Measurements from ENCODE around the gene NINJ2.
"Not testable (repeated sequence)": the region's sequence is repeated elsewhere in the genome, so short reads cannot be mapped to it uniquely, and the experiment has no call there.

Gene NINJ2, protein sequence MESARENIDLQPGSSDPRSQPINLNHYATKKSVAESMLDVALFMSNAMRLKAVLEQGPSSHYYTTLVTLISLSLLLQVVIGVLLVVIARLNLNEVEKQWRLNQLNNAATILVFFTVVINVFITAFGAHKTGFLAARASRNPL

DNA sequence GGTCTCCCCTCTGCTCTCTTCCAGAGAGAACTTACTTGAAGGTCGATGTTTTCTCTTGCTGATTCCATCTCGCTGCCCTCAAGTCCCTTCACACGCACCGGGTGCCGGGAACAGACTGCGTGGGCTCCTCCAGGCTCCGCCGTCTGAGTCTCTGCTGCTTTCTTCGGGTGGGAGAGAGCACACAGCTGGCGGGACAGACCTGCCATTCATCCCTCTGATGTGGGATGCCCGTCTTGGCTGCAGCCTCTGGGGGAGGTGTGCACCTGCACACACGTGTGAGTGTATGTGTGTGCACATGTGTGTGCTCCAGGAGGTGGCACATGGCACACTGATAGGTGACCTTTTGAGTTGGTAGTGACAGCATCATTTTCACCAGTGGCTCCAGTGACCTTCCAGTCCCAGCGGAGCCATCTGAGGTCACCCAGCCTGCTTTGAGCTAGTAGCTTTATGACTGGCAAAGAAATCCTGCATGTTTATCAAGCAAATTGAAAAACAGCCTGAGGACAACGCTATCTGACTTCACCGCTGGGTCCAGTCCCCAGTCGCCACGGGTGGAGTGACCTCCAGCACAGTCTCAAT lies at the start of gene NINJ2:
Gene NINJ2 (minus strand): TSS at position 153 of the 579 bp plus-strand sequence. CDS start 85 bp downstream, at position 68.
- in situ Hi-C loops (cut with HindIII; ENCODE audit: low sequenced_read_pairs): no loop called here

DNA sequence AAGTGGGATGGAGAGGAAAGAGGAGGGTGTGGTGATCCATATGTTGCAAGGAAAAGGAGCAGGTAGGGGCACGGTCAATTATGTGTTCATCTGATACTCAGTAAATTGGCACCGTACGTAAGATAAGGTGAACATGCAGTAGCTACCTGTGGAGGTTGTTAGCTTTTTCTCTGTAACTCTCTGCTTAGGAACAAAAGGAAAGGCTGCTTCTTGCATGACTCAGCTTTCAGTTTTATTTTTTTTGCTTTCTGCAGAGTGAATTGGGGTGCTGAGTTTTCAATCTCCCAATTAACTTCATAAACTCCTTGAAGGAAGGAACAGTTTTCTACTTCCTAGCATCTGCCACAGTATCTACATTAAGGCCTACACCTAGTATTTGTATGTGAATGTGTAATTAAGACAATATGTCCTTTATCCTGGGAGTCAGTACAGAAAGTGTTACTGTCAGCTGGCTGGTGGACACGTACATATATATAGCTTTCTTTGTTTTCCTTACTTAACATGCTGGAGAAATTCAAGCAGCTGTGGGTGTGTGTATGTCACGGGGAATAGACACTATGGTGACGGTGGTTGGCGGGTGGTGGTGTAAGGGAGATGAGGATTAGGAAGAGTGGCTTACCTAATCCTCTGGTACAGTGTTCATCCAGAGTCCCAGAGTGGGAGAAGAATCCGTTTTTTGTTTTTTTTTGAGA lies 49.1 kb upstream of the NINJ2 start:
- in situ Hi-C loops (cut with HindIII; ENCODE audit: low sequenced_read_pairs): no loop called here

DNA sequence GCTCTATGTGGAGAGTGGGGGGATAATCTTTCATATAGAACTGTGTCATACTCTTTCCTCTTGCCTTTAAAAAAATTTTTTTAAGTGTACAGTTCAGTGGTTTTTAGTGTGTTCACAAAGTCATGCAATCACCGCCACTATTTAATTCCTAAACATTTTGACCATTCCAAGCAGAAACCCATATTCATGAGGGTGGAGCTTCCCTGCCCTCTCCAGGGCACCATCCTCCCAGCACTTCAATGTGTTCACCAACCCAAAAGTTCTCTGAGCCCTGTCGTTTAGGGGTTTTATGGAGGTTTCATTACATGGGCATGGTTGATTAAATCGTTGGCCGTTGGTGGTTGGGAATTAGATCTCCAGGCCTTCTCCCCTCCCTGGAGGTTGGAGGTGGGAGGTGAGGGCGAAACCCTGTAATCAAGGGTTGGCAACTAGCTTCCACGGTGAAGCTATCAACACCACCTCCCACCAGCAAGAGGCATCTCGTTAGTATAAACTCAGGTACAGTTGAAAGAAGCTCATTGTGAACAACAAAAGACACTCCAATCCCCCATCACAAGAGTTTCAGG lies 46.3 kb upstream of the NINJ2 start:
- in situ Hi-C loops (cut with HindIII; ENCODE audit: low sequenced_read_pairs): no loop called here

DNA sequence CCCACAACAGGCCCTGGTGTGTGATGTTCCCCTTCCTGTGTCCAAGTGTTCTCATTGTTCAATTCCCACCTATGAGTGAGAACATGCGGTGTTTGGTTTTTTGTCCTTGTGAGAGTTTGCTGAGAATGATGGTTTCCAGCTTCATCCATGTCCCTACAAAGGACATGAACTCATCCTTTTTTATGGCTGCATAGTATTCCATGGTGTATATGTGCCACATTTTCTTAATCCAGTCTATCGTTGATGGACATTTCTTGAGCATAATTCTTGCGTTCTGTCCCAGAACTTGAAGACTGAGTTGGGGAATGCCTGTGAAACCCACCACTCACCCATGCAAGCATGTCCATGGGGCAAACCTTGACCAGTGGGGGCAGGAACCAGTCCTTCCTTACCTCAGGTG lies 44.8 kb upstream of the NINJ2 start:
- in situ Hi-C loops (cut with HindIII; ENCODE audit: low sequenced_read_pairs): not testable (repeated sequence)

DNA sequence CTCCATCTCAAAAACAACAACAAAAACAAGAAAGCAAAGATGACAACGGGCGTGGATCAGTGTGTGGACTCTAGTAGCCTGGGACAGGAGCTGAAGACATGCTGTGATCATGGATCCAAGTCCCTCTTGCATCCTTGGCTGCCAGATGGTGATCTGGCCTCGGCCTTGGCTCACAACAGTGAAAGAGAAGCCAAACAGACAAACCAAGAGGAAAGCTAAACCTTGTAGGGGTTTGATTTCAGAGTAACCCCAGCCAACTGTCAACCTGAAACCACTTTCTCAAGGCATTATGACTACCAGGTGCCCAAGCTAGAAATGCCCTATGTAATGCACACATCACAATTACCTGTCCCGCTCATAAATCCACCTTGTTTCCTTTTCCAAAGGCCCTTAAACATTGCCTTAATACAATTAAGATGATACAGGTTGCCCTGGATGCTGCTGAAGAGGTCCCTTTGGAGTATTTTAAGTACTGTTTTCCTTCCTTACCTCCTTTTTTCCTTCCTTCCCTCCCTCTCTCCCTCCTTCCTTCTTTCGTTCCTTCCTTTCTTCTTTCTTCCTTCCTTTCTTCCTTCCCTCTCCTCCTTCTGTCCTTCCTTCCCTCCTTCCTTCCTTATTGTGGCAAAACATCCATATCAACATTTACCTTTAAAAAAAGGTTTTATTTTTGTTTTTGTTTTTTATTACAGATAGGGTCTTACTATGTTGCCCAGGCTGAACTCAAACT lies 41.4 kb upstream of the NINJ2 start:
- in situ Hi-C loops (cut with HindIII; ENCODE audit: low sequenced_read_pairs): no loop called here

DNA sequence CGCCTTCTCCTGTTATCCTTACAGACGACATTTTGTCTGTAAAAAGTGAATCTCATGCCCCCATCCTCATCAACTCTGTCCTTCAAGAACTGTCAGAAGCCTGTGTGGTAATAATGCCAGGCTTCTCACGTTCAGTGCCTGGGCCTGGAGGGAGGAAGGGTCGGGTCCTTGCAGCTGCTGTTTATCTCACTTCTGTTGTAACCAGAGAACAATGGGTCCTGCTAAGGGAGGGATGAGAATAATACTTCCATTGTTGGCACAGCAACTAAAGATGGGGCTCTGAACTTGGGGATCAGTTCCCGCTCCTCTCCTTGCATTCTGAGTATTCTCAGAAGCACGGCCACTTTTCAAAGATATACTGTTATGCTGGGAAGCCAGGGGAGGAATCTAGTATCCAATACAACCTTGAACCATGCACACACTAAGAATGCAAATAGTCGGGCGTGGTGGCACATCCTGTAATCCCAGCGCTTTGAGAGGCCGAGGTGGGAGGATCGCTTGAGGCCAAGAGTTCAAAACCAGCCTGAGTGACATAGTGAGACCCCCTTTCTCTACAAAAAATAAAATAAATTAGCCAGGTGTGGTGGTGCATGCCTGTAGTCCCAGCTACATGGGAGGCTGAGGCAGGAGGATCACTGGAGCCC lies 38.8 kb upstream of the NINJ2 start:
- in situ Hi-C loops (cut with HindIII; ENCODE audit: low sequenced_read_pairs): no loop called here

DNA sequence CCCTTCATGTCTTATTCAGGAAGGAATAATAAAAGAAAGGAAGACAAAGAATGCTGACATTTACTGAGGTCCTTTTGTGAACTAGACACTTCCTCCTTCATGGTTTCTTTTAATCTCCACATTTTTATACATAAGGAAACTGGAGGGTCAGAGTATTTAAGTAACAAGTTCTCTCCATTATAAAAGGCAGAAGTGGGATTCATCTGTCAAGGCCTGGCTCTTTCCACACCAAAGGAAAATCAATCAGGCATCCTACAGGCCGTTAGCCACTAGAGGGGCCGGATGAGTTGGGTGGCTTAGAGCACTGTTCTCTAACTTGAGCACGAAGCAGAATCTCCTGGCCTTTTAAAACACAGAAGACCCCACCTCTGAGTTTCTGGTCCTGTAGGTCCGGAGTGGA lies 36.8 kb upstream of the NINJ2 start:
- in situ Hi-C loops (cut with HindIII; ENCODE audit: low sequenced_read_pairs): no loop called here

DNA sequence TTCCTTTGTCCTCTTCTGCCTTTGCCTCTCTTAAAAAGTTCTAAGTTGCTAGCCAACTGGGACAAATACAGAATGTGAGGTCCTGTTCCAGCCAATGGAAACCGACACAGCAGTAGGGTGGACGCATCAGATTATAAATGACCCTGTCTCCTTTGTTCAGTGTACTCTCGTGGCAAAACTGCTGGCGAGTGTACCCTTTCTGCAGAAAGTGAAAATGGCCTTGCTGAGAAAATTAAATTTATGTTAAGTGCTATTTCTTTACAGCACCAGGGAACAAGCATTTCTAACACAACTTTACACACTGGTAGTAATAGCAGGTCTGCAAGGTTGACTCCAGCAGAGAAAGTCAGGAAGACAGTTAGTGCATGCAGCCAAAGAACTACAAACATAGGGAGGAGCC lies 35.0 kb upstream of the NINJ2 start:
- in situ Hi-C loops (cut with HindIII; ENCODE audit: low sequenced_read_pairs): not testable (repeated sequence)

DNA sequence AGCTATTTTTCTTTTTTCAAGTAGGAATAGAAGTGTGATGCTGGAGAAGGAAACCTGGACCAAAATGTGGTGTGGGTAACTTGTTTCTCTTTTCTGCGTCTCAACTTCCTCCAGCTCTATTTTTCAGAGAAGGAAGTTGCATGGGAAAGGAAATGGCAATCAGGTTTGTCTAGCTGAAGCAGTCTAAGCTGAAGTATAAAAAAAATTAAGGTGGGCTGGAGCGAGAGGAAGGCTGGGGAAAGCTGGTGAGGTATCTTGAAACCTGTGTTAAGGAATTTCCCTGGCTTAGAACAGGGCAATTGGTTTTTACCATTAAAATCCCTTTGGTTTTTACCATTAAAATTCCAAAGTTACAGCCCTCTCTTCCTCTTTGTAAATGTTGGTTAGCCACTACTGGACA lies 34.2 kb upstream of the NINJ2 start:
- in situ Hi-C loops (cut with HindIII; ENCODE audit: low sequenced_read_pairs): no loop called here

DNA sequence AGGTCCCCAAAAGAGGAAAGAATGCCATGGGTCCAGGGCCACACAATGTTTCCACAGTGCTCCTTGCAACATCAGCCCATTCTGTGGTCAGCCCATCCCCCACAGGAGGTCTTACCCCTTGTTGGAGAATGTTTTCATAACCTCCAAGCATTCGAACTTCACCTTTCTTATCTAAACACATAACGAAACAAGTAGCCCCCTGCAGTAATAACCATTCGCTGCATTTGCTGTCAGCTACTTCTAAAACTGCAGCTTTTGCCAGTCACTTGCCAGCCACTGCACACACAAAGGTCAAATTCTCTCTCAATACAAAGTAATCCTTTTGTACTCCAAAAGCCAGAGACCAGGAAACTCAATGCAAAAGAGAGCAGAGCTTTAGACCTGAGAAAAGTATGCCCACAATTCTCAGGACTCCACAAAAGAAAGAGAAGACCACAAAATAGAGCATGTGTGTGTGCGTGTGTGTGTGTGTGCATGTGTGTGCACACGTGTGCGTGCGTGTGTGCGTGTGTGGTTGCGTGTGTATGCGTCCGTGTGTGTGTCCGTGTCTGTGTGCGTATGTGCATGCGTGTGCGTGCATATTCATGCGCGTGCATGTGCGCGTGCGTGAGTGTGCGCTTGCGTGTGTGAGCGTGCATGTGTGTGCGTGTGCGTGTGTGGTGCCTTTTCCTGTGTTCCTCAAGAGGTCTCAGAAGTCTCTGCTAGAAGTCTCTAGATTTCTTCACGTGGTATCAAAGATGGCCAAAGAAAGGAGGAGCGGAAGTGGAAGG lies 31.7 kb upstream of the NINJ2 start:
- in situ Hi-C loops (cut with HindIII; ENCODE audit: low sequenced_read_pairs): no loop called here

DNA sequence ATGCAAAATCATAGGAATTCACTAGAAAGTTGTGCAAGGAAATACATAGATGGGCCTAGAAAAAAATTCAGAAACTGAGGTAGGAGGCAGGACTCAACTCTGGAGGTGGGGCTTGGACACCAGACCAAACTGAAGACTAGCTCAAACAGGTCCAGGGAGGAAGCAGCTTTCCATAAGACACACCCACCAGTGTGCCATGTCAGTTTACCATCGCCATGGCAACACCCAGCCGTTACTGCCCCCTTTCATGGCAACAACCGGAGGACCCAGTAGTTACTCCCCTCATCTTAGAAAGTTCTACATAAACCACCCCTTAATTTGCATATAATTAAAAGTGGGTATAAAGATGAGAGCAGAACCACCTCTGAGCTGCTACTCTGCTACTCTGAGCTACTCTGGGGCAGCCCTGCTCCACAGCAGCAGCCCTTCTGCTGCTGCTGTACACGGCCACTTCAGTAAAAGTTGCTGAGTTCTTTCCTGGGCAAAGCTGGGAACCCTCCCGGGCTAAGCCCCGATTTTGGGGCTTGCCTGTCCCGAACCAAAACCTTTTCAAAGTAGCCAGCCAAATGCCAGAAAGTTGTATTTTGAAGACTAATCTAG lies 30.8 kb upstream of the NINJ2 start:
- in situ Hi-C loops (cut with HindIII; ENCODE audit: low sequenced_read_pairs): no loop called here

DNA sequence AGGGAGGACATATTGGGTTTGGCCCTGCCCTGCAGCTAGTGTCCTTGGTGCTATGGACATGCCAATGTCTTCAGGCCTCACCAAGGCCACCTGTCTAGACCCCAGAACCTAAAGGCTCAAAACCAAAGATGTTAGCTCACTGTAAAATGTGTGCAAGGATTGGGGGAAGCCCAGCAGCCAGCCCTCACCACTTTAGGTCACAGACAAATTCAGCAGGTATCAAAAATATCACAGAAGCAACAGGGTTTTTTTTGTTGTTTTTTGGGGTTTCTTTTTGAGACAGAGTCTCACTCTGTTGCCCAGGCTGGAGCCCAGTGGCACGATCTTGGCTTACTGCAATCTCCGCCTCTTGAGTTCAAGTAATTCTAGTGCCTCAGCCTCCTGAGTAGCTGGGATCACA lies 29.0 kb upstream of the NINJ2 start:
- in situ Hi-C loops (cut with HindIII; ENCODE audit: low sequenced_read_pairs): no loop called here

DNA sequence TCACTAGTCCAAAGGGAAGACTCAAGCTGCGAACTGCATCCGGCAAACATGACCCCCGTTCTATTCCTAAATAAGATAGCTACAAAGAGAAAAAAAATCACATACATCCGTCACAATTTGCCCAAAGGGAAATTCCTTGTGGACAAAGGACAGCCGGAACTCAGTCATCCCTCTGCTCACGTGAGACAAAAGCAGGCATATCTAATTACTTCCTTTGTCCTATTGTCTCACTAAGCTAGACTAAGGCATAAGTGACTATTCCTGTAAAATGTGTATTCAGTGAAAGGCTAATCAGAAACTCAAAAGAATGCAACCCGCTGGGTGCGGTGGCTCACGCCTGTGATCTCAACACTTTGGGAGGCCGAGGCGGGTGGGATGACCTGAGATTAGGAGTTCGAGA lies 27.2 kb upstream of the NINJ2 start:
- in situ Hi-C loops (cut with HindIII; ENCODE audit: low sequenced_read_pairs): no loop called here

DNA sequence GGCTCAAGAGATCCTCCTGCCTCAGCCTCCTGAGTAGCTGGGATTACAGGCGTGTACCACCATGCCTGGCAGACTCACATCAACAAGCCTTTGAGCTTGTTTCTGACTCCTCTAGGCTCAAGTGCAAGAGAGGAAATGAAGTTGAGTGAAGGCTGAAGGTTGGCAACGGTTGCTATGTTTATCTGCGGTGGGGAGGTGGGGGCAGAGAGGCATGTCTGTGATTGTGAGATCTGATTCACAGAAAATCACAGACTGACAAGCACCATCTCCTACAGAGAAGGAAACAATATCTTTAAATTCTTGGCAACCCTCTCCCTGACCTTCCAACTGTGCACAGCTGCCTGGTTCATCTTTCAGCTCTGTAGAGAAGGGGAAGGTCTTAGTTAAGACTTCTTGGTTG lies 22.1 kb upstream of the NINJ2 start:
- in situ Hi-C loops (cut with HindIII; ENCODE audit: low sequenced_read_pairs): no loop called here

DNA sequence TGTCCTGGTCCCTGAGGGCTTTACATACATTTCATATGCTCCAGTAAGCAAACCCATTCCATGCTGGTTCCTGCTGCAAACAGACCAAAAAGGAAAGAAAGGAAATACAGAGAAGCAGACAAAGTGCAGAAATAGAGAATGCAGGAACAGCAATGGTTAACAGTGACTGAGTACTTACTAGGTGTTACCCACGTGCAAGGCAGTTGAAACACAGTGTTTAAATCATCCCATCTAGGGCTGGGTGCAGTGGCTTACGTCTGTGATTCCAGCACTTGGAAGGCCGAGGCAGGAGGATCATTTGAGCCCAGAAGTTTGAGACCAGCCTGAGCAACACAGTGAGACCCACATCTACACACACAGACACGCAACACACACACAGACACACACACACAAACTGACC lies 21.2 kb upstream of the NINJ2 start:
- in situ Hi-C loops (cut with HindIII; ENCODE audit: low sequenced_read_pairs): no loop called here

DNA sequence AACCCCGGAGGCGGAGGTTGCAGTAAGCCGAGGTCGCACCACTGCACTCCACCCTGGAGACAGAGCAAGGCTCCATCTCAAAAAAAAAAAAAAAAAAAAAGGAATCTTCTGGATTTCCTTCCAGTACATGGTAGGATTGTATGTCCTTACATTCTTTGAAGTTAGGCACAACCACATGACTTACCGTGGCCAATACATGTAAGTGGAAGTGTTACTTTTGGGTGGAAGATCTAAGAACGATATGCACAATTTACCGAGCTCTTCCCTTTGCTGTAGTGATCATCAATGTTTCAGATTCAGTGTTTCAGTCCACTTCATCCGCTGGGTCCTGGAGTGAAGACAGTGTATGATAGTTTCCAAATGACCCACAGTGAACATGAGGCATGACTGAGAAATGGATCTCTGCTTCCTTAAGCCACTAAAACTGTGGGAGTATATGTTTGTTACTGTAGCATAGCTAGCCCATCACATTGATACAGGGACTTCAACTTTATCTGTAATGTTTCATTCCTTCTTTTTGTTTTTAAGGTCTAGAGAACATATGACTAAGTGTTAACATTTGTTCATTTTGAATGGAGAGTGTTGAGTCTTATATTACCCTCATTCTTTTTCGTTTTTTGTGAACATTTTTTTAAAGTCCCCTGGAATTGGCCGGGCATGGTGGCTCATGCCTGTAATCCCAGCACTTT lies 18.5 kb upstream of the NINJ2 start:
- in situ Hi-C loops (cut with HindIII; ENCODE audit: low sequenced_read_pairs): no loop called here

DNA sequence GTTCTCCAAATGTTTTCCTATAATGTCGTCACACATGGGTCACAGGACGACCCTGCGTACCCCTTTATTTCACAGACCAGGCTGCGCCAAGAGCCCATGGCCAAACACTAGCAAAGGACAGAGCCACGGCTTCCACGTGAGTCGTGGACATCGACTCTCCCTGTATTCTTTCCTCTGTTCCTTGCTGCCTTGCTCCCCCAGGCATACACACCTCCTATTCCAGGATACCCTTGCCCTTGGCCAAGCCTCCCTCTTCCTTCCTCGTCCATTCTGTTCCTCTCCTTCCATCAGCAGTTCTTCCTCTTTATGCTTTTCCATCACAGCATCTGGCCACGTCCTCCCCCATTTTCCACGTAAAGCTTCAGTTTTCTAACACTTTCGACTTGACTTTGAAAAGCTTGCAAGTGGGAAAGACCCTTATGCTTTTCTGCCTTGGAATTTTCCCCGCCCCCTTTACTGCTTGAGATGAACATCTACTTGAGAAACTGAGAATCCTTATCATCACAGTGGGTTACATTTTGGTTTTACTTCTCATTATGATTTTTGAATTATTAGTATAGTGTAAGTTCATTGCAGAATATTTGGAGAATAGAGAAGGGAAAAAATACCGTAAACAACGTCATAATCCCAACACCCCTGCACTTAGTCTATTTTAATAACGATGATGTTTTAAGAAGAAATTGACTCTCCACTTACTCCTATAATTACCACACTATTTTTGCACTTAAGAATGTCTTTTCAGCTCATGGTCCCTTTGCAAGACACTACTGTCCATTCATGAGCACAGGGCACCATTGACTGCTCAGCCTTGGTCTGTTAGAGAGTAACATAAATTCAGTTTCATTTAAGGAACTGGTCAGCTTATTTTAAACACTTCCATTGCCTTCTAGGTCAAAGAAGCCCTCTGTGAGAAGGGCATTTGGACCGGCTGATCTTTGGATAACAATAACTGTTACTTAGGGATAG lies 15.8 kb upstream of the NINJ2 start:
- in situ Hi-C loops (cut with HindIII; ENCODE audit: low sequenced_read_pairs): loop anchor here (5.0 kb wide), 1 partner anchor 58 kb away; no protein-coding TSS in a partner anchor

DNA sequence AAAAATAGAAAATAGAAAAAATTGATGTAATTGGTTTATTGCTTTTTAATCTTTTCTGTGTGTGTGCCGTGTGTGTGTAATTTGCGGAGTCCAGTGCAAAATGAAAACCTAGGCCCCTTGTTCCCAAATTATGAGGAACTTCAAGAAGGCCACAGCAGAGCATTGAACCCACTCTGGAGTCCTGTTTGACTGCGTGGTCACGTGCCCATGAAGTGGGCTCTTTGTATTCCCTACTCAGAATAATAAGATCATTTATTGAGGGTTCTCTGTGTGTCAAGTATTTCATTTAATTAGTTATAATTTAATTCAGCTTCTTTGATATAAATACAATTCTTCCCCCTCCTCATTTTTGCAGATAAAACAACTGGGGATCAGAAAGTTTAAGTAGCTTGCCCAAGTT lies 12.3 kb upstream of the NINJ2 start:
- in situ Hi-C loops (cut with HindIII; ENCODE audit: low sequenced_read_pairs): loop anchor here (5.0 kb wide), 1 partner anchor 62 kb away; no protein-coding TSS in a partner anchor
